HG02870 (cell line): ENCODE results near the gene TAS2R50.
"Not testable (repeated sequence)": the region's sequence is repeated elsewhere in the genome, so short reads cannot be mapped to it uniquely, and the experiment has no call there.

Experiments used
- ATAC-seq: cut with Tn5 transposase; IDR thresholded peaks from one replicate; pipeline ENCODE4 v1.9.1; 2021; ENCODE audit warnings: mild to moderate bottlenecking, moderate library complexity; ENCODE audit not compliant: unreplicated experiment

TAS2R50 gene

GRCh38 chr12:10986812-10987211, at the start of gene TAS2R50:
Gene TAS2R50, minus strand, starts transcription at chr12:10986912. Its CDS starts 52 bp downstream, at chr12:10986860.
- ATAC-seq = no peak

- ATAC-seq = not testable (repeated sequence)
These were observed 47.2 kb upstream of the TAS2R50 start for GRCh38 chr12:11033959-11034358.

GRCh38 chr12:11031307-11031706, 44.6 kb upstream of the TAS2R50 start, which contains the start of gene TAS2R31:
Gene TAS2R31, minus strand, starts transcription at chr12:11031407. Its CDS starts 72 bp downstream, at chr12:11031335.
- ATAC-seq = no peak

GRCh38 chr12:11026118-11026517, 39.4 kb upstream of the TAS2R50 start:
- no peak for ATAC-seq

- ATAC-seq = no peak
These were observed 36.7 kb upstream of the TAS2R50 start for GRCh38 chr12:11023387-11023786.

- ATAC-seq = no peak
These were observed 35.8 kb upstream of the TAS2R50 start, which contains the start of gene TAS2R19 for GRCh38 chr12:11022520-11022919. Gene TAS2R19, minus strand, starts transcription at chr12:11022620. Its CDS starts 49 bp downstream, at chr12:11022571.

GRCh38 chr12:11016937-11017336, 30.2 kb upstream of the TAS2R50 start:
- no peak for ATAC-seq

GRCh38 chr12:11015775-11016430, 29.2 kb upstream of the TAS2R50 start:
- ATAC-seq = no peak

- ATAC-seq = no peak
These were observed 27.5 kb upstream of the TAS2R50 start for GRCh38 chr12:11014234-11014633.

GRCh38 chr12:11007608-11008007, 20.9 kb upstream of the TAS2R50 start:
- ATAC-seq = no peak

GRCh38 chr12:10998204-10998603, 11.5 kb upstream of the TAS2R50 start, which contains the start of gene TAS2R20:
Gene TAS2R20, minus strand, starts transcription at chr12:10998304. Its CDS starts 429 bp downstream, at chr12:10997875.
- ATAC-seq = no peak

GRCh38 chr12:10994307-10994706, 7.6 kb upstream of the TAS2R50 start:
- ATAC-seq = no peak

- ATAC-seq = no peak
These were observed 2.4 kb upstream of the TAS2R50 start for GRCh38 chr12:10989107-10989506.

GRCh38 chr12:10982244-10982643, 4.5 kb downstream of the TAS2R50 start:
- ATAC-seq = no peak

GRCh38 chr12:10974965-10975364, 11.7 kb downstream of the TAS2R50 start:
- no peak for ATAC-seq

GRCh38 chr12:10968765-10969456, 17.8 kb downstream of the TAS2R50 start:
- ATAC-seq = no peak

GRCh38 chr12:10967409-10967808, 19.3 kb downstream of the TAS2R50 start:
- no peak for ATAC-seq

- ATAC-seq = no peak
These were observed 20.4 kb downstream of the TAS2R50 start for GRCh38 chr12:10966314-10966713.

GRCh38 chr12:10965476-10965875, 21.2 kb downstream of the TAS2R50 start:
- ATAC-seq = no peak

GRCh38 chr12:10960211-10960610, 26.5 kb downstream of the TAS2R50 start:
- no peak for ATAC-seq

- no peak for ATAC-seq
These were observed 26.9 kb downstream of the TAS2R50 start for GRCh38 chr12:10959804-10960203.

- no peak for ATAC-seq
These were observed 29.0 kb downstream of the TAS2R50 start for GRCh38 chr12:10957741-10958140.
